Skin epidermis (tissue), 12 donors: ENCODE data around the gene DUSP22.
A peak's percentile ranks its signal among the peaks of the same experiment; 100 is the strongest.
"Not testable (repeated sequence)": the region's sequence is repeated elsewhere in the genome, so short reads cannot be mapped to it uniquely, and the experiment has no call there.

Experiments used
- H3K27ac ChIP-seq, 21 experiments: fragments of 200-600 bp; sonication (generic) in 11 of 21; one replicate each; pipeline ENCODE4 v1.5.0; 2020; ENCODE audit warnings: mild to moderate bottlenecking in 3 of 21, inconsistent platforms in 2 of 21, moderate library complexity in 2 of 21
- H3K4me3 ChIP-seq, 7 experiments: fragments of 200-600 bp; sonication (generic) in 2 of 7; one replicate each; pipeline ENCODE4 v1.5.0; 2020; ENCODE audit warnings: inconsistent platforms in 2 of 7, mild to moderate bottlenecking in 2 of 7, moderate library complexity in 1 of 7

DUSP22 gene

GRCh38 chr6:291697-292505, at the start of gene DUSP22:
DUSP22 (plus strand) TSS chr6:292487; CDS start chr6:292540, 53 bp downstream.
- Histone ChIP-seq H3K4me3 (peak within 1 kb of the TSS; percentile 57 to 80 (median 63)), H3K27ac (peak within 1 kb of the TSS; percentile 84 to 100 (median 97))

GRCh38 chr6:246352-246751, 45.9 kb upstream of the DUSP22 start:
- no peak overlapping the region for H3K4me3 ChIP-seq

GRCh38 chr6:247351-247750, 44.9 kb upstream of the DUSP22 start:
- H3K27ac ChIP-seq: no peak overlapping the region
- H3K4me3 ChIP-seq: no peak overlapping the region

More at GRCh38 chr6:246352-246751, 45.9 kb upstream of the DUSP22 start:
- no peak overlapping the region for H3K27ac ChIP-seq

- H3K4me3 ChIP-seq, H3K27ac ChIP-seq: not testable (repeated sequence)
Observed at GRCh38 chr6:248046-248445, 44.2 kb upstream of the DUSP22 start.

GRCh38 chr6:250676-251075, 41.6 kb upstream of the DUSP22 start:
- Histone ChIP-seq H3K4me3 (no peak overlapping the region), H3K27ac (no peak overlapping the region)

- Histone ChIP-seq H3K27ac (no peak overlapping the region), H3K4me3 (no peak overlapping the region)
Observed at GRCh38 chr6:251920-252319, 40.4 kb upstream of the DUSP22 start.

GRCh38 chr6:252775-253535, 39.3 kb upstream of the DUSP22 start:
- Histone ChIP-seq H3K27ac (peak overlapping the region in 6 of 21 experiments; percentile 5 to 45 (median 16)), H3K4me3 (no peak overlapping the region)

- Histone ChIP-seq H3K27ac (peak overlapping the region in 3 of 21 experiments; percentile 9 to 45 (median 26)), H3K4me3 (no peak overlapping the region)
Observed at GRCh38 chr6:254016-254415, 38.3 kb upstream of the DUSP22 start.

GRCh38 chr6:255041-255750, 37.1 kb upstream of the DUSP22 start:
- peak overlapping the region in 2 of 21 experiments; percentile 16 to 29 for H3K27ac ChIP-seq
- H3K4me3 ChIP-seq: no peak overlapping the region

- Histone ChIP-seq H3K27ac (peak overlapping the region in 1 of 21 experiments; percentile 37), H3K4me3 (no peak overlapping the region)
Observed at GRCh38 chr6:255751-256083, 36.6 kb upstream of the DUSP22 start.

GRCh38 chr6:256169-256568, 36.1 kb upstream of the DUSP22 start:
- peak overlapping the region in 1 of 21 experiments; percentile 37 for H3K27ac ChIP-seq
- no peak overlapping the region for H3K4me3 ChIP-seq

GRCh38 chr6:257031-257725, 35.1 kb upstream of the DUSP22 start:
- peak overlapping the region in 5 of 21 experiments; percentile 5 to 45 (median 7) for H3K27ac ChIP-seq
- H3K4me3 ChIP-seq: no peak overlapping the region

GRCh38 chr6:257774-258173, 34.5 kb upstream of the DUSP22 start:
- no peak overlapping the region for H3K4me3 ChIP-seq
- peak overlapping the region in 4 of 21 experiments; percentile 6 to 45 (median 25) for H3K27ac ChIP-seq

GRCh38 chr6:259316-259715, 33.0 kb upstream of the DUSP22 start:
- Histone ChIP-seq H3K27ac (no peak overlapping the region), H3K4me3 (no peak overlapping the region)

GRCh38 chr6:259901-260508, 32.3 kb upstream of the DUSP22 start:
- Histone ChIP-seq H3K4me3 (no peak overlapping the region), H3K27ac (peak overlapping the region in 1 of 21 experiments; percentile 56)

GRCh38 chr6:264626-265025, 27.7 kb upstream of the DUSP22 start:
- no peak overlapping the region for H3K4me3 ChIP-seq
- H3K27ac ChIP-seq: no peak overlapping the region

GRCh38 chr6:268394-268935, 23.8 kb upstream of the DUSP22 start:
- no peak overlapping the region for H3K27ac ChIP-seq
- no peak overlapping the region for H3K4me3 ChIP-seq

- Histone ChIP-seq H3K27ac (no peak overlapping the region), H3K4me3 (no peak overlapping the region)
Observed at GRCh38 chr6:273551-274058, 18.7 kb upstream of the DUSP22 start.

- Histone ChIP-seq H3K4me3 (no peak overlapping the region), H3K27ac (no peak overlapping the region)
Observed at GRCh38 chr6:277746-278145, 14.5 kb upstream of the DUSP22 start.
